H1 (cell line): ENCODE measurements around the gene SLX4. TPM values are rescaled to one million over a fixed set of nuclear protein-coding genes. Genes with fewer than 3 reads are reported as not detected.

Experiments used
- BCL11A ChIP-seq, 2 experiments: IDR thresholded peaks; one replicate each; pipeline ENCODE4 v1.6.1; 2011; ENCODE audit warnings: low read depth in 2 of 2, low read length in 2 of 2, mild to moderate bottlenecking in 2 of 2
- NRF1 ChIP-seq: IDR thresholded peaks from 2 replicates; pipeline ENCODE4 v1.6.1; 2011; ENCODE audit warnings: mild to moderate bottlenecking, low read depth, low read length, improper control_type of control experiment
- PHF8 ChIP-seq: fragments of 200-600 bp; sonication (generic); conservative IDR thresholded peaks from 2 replicates; pipeline ENCODE4 v1.7.1; 2012; ENCODE audit warnings: low read depth, mild to moderate bottlenecking, inconsistent platforms, low read length, moderate library complexity
- RNF2 ChIP-seq: fragments of 200-900, 300-1000 bp; sonication (generic); IDR thresholded peaks from 2 replicates; pipeline ENCODE4 v1.7.1; 2016; ENCODE audit warnings: borderline replicate concordance, low read depth, mild to moderate bottlenecking, antibody characterized with exemption, low read length; ENCODE audit not compliant: poor library complexity, severe bottlenecking; ENCODE audit errors: missing control alignments
- SIX5 ChIP-seq: IDR thresholded peaks from 2 replicates; pipeline ENCODE4 v1.6.1; 2011; ENCODE audit warnings: mild to moderate bottlenecking, low read depth, low read length
- ZNF274 ChIP-seq: IDR thresholded peaks from 2 replicates; pipeline ENCODE4 v1.7.0; 2012; ENCODE audit warnings: low read length, borderline replicate concordance; ENCODE audit errors: extremely low read depth
- polyA plus RNA-seq, 7 experiments: library from polyadenylated mRNA; depleted of rRNA in 3 of 7; stranded (reverse) in 5 of 7; unstranded in 2 of 7; fragments of >200 nt in 5 of 7; fragments of 200-250 nt in 2 of 7; gene quantifications; 1 replicate in 5 of 7; 2 replicates in 1 of 7; 4 replicates in 1 of 7; pipeline versions ENCODE4 v1.2.1 to v1.2.3, GENCODE V29; 2011 to 2013; ENCODE audit warnings: missing spikeins in 2 of 7, mixed read lengths in 2 of 7
- total RNA-seq: library from RNA; stranded (reverse); fragmentation: NEBNext Ultra II Directional; extraction: Animal tissue kit (Norgen Biotek cat#: 25700); gene quantifications from 2 replicates; pipeline ENCODE4 v1.2.1, GENCODE V29; 2021
- TF ChIP-seq, protein P1 (sequence below): IDR thresholded peaks from 2 replicates; pipeline ENCODE4 v1.6.1; 2011; ENCODE audit warnings: low read length, improper control_type of control experiment

Gene SLX4
- total and polyA plus RNA-seq, 2 of the 8 experiments (the other 6 are each of a cell fraction or from before 2014, with no cell fraction given) = 4.4 to 11.4 TPM

GRCh38 chr16:3583303-3584038, 27.9 kb downstream of the SLX4 start (continued):
- TF ChIP-seq, protein P1, sequence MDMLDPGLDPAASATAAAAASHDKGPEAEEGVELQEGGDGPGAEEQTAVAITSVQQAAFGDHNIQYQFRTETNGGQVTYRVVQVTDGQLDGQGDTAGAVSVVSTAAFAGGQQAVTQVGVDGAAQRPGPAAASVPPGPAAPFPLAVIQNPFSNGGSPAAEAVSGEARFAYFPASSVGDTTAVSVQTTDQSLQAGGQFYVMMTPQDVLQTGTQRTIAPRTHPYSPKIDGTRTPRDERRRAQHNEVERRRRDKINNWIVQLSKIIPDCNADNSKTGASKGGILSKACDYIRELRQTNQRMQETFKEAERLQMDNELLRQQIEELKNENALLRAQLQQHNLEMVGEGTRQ = no peak
- TF ChIP-seq RNF2 (no peak), BCL11A (IDR thresholded peaks at IDR 0.05; ENCODE audit: low read depth in 2 of 2, low read length in 2 of 2) (no peak), ZNF274 (no peak), SIX5 (no peak), NRF1 (no peak), PHF8 (no peak)
